Hepatocyte (in vitro differentiated cells): ENCODE results near the gene UNC119. TPM values are rescaled to one million over a fixed set of nuclear protein-coding genes. Genes with fewer than 3 reads are reported as not detected.

Experiments
- DNase-seq: peaks from one replicate; pipeline ENCODE4 v3.0.0-alpha.2; 2016; ENCODE audit warnings: low spot score
- H2AFZ ChIP-seq: fragments of 200-600 bp; sonication (generic); 2 replicates; pipeline ENCODE4 v1.6.0; 2016; ENCODE audit warnings: antibody characterized with exemption, mild to moderate bottlenecking
- H3K27ac ChIP-seq: fragments of 200-600 bp; sonication (generic); 2 replicates; pipeline ENCODE4 v1.5.1; 2016; ENCODE audit warnings: mild to moderate bottlenecking
- H3K27me3 ChIP-seq: fragments of 200-600 bp; sonication (generic); 2 replicates; pipeline ENCODE4 v1.6.1; 2016
- H3K36me3 ChIP-seq: fragments of 200-600 bp; sonication (generic); replicated peaks from 2 replicates; pipeline ENCODE4 v1.5.1; 2016; ENCODE audit warnings: low read depth; ENCODE audit not compliant: insufficient read depth
- H3K4me1 ChIP-seq: fragments of 200-600 bp; sonication (generic); 2 replicates; pipeline ENCODE4 v1.5.1; 2016; ENCODE audit warnings: mild to moderate bottlenecking, moderate library complexity; ENCODE audit not compliant: insufficient read depth
- H3K4me2 ChIP-seq: fragments of 200-600 bp; sonication (generic); 2 replicates; pipeline ENCODE4 v1.6.0; 2016
- H3K4me3 ChIP-seq: fragments of 200-600 bp; sonication (generic); 2 replicates; pipeline ENCODE4 v1.5.1; 2016; ENCODE audit warnings: mild to moderate bottlenecking
- H3K79me2 ChIP-seq: fragments of 200-600 bp; sonication (generic); 2 replicates; pipeline ENCODE4 v1.6.0; 2017; ENCODE audit warnings: mild to moderate bottlenecking
- H3K9me2 ChIP-seq: fragments of 200-600 bp; sonication (generic); replicated peaks from 2 replicates; pipeline ENCODE4 v1.6.0; 2017; ENCODE audit warnings: mild to moderate bottlenecking; ENCODE audit not compliant: insufficient read depth
- H3K9me3 ChIP-seq: fragments of 200-600 bp; sonication (generic); 2 replicates; pipeline ENCODE4 v1.5.1; 2016; ENCODE audit warnings: low read depth, mild to moderate bottlenecking
- H4K20me1 ChIP-seq: fragments of 200-600 bp; sonication (generic); 2 replicates; pipeline ENCODE4 v1.6.0; 2016; ENCODE audit warnings: mild to moderate bottlenecking; ENCODE audit not compliant: insufficient read depth, poor library complexity, severe bottlenecking
- CTCF ChIP-seq: fragments of 200-600 bp; sonication (generic); IDR thresholded peaks from 2 replicates; pipeline ENCODE4 v1.5.1; 2016; ENCODE audit warnings: antibody characterized with exemption, mild to moderate bottlenecking; ENCODE audit not compliant: poor library complexity
- EZH2 ChIP-seq: fragments of 200-600 bp; sonication (generic); IDR thresholded peaks from 2 replicates; pipeline ENCODE4 v1.6.1; 2016; ENCODE audit warnings: antibody characterized with exemption, mild to moderate bottlenecking, borderline replicate concordance
- EZH2phosphoT487 ChIP-seq: fragments of 200-600 bp; sonication (generic); IDR thresholded peaks from one replicate; pipeline ENCODE4 v1.6.1; 2018; ENCODE audit warnings: antibody characterized with exemption, mild to moderate bottlenecking, low read depth, moderate library complexity; ENCODE audit not compliant: unreplicated experiment, severe bottlenecking
- WGBS: methylation state at CpG from one replicate; pipeline ENCODE4 v1.1.6; 2016; ENCODE audit warnings: low lambda C conversion rate; ENCODE audit errors: missing lambda C conversion rate; 5-methylcytosine and 5-hydroxymethylcytosine counted together
- polyA plus RNA-seq: library from polyadenylated mRNA; unstranded; fragments of >200 nt; fragmentation: Nextera tagmentation; extraction: Ambion mirVana; gene quantifications from 2 replicates; pipeline ENCODE4 v1.2.1, GENCODE V29; 2016
- total RNA-seq: library from RNA; depleted of rRNA; stranded (reverse); fragments of >200 nt; gene quantifications from 2 replicates; pipeline ENCODE4 v1.2.3, GENCODE V29; 2014

UNC119 gene
- total and polyA plus RNA-seq, 2 experiments from 2014 or later, result 68.1 to 87.6 TPM

- H2AFZ ChIP-seq, result no peak overlapping the region
- H3K36me3 ChIP-seq, result no peaks in the 10 kb centered on the region
- no peaks in the 10 kb centered on the region for H3K79me2 ChIP-seq
- no peaks in the 10 kb centered on the region for H3K4me1 ChIP-seq
- TF ChIP-seq EZH2 (no peak), CTCF (no peak), EZH2phosphoT487 (no peak)
- H3K27ac ChIP-seq, result no peak overlapping the region
- H3K9me3 ChIP-seq, result no peaks in the 10 kb centered on the region
- DNase-seq, result no peak
- H3K9me2 ChIP-seq, result no peaks in the 10 kb centered on the region
- H3K4me3 ChIP-seq, result no peak overlapping the region
- H3K27me3 ChIP-seq, result no peaks in the 10 kb centered on the region
- 93% methylated on average over 14 of the region's 14 CpGs for WGBS
- H4K20me1 ChIP-seq, result no peaks in the 10 kb centered on the region
- no peak overlapping the region for H3K4me2 ChIP-seq
These were observed 14.0 kb downstream of the UNC119 start for GRCh38 chr17:28538296-28538895.

GRCh38 chr17:28537219-28537610, 15.2 kb downstream of the UNC119 start:
- no peaks in the 10 kb centered on the region for H4K20me1 ChIP-seq
- H3K27me3 ChIP-seq, result no peaks in the 10 kb centered on the region
- no peaks in the 10 kb centered on the region for H3K9me2 ChIP-seq
- no peaks in the 10 kb centered on the region for H3K9me3 ChIP-seq
- TF ChIP-seq EZH2phosphoT487, result no peak
- no peak for TF ChIP-seq CTCF
- no peak for TF ChIP-seq EZH2
- no peaks in the 10 kb centered on the region for H3K36me3 ChIP-seq
- H3K79me2 ChIP-seq, result no peaks in the 10 kb centered on the region
- DNase-seq, result no peak
- no peak overlapping the region for H2AFZ ChIP-seq
- H3K4me2 ChIP-seq, result no peak overlapping the region
- H3K4me3 ChIP-seq, result no peak overlapping the region
- WGBS, result 92% methylated on average over 11 of the region's 12 CpGs
- no peak overlapping the region for H3K27ac ChIP-seq
- H3K4me1 ChIP-seq, result no peaks in the 10 kb centered on the region

- TF ChIP-seq EZH2phosphoT487, result no peak
- TF ChIP-seq CTCF, result no peak
- no peak for TF ChIP-seq EZH2
- 79% methylated on average over 9 of the region's 9 CpGs for WGBS
- DNase-seq, result no peak
- Histone ChIP-seq H2AFZ (no peak overlapping the region), H3K4me2 (no peak overlapping the region), H3K27me3 (no peaks in the 10 kb centered on the region), H3K4me1 (no peaks in the 10 kb centered on the region), H3K36me3 (no peaks in the 10 kb centered on the region), H3K79me2 (no peaks in the 10 kb centered on the region), H4K20me1 (no peaks in the 10 kb centered on the region), H3K9me3 (no peaks in the 10 kb centered on the region), H3K27ac (no peak overlapping the region), H3K9me2 (no peaks in the 10 kb centered on the region), H3K4me3 (no peak overlapping the region)
These were observed 15.7 kb downstream of the UNC119 start for GRCh38 chr17:28536532-28537218.
